WTC11 (cell line): Measurements from ENCODE around the gene SRCIN1. TPM values are rescaled to one million over a fixed set of nuclear protein-coding genes. Genes with fewer than 3 reads are reported as not detected.
A peak's percentile ranks its signal among the peaks of the same experiment; 100 is the strongest.

Experiments used
- ATAC-seq: fragments of 200-7000 bp; cut with Tn5 transposase; 2 replicates; pipeline ENCODE4 v1.10.0; 2021; ENCODE audit warnings: mild to moderate bottlenecking, moderate library complexity
- Bru-seq: library from RNA; stranded (reverse); fragments of 400-500 nt; gene quantifications from one replicate; lab custom pipeline; 2021; lab: Mats Ljungman, UMichigan
- CTCF ChIA-PET: fragments of 300-600 bp; sonication (Branson Sonifier 250); formaldehyde crosslinking; loops from one replicate; lab custom pipeline; 2021; ENCODE audit warnings: antibody characterized with exemption; lab: Charles Lee
- POLR2A ChIA-PET: fragments of 350-600 bp; sonication (Branson Sonifier 250); formaldehyde crosslinking; loops from one replicate; lab custom pipeline; 2021; ENCODE audit warnings: antibody characterized with exemption; lab: Charles Lee
- DNase-seq: peaks from one replicate; pipeline ENCODE4 v3.0.0; 2021; ENCODE audit warnings: low spot score
- H3K27ac Mint-ChIP-seq: 2 replicates; pipeline ENCODE4 v1.8.0; 2021; ENCODE audit warnings: mixed read lengths
- H3K27me3 Mint-ChIP-seq: 2 replicates; pipeline ENCODE4 v1.8.0; 2021; ENCODE audit warnings: low read depth, mild to moderate bottlenecking, moderate library complexity, mixed read lengths
- H3K36me3 Mint-ChIP-seq: 2 replicates; pipeline ENCODE4 v1.8.0; 2021; ENCODE audit warnings: mixed read lengths
- H3K4me1 Mint-ChIP-seq: 2 replicates; pipeline ENCODE4 v1.8.0; 2022; ENCODE audit warnings: mixed read lengths
- H3K4me3 Mint-ChIP-seq: 2 replicates; pipeline ENCODE4 v1.8.0; 2021; ENCODE audit warnings: mild to moderate bottlenecking, moderate library complexity, mixed read lengths
- H3K9me3 Mint-ChIP-seq: 2 replicates; pipeline ENCODE4 v1.8.0; 2021; ENCODE audit warnings: mixed read lengths
- ATF1 ChIP-seq: sonication (generic); formaldehyde crosslinking; IDR thresholded peaks from 2 replicates; pipeline ENCODE4 v1.8.1; 2023; ENCODE audit warnings: mild to moderate bottlenecking, moderate library complexity, missing genetic modification reagents
- CREB1 ChIP-seq: sonication (generic); formaldehyde crosslinking; IDR thresholded peaks from 2 replicates; pipeline ENCODE4 v1.8.0; 2023; ENCODE audit warnings: mild to moderate bottlenecking, missing genetic modification reagents
- CREM ChIP-seq: sonication (generic); formaldehyde crosslinking; IDR thresholded peaks from 2 replicates; pipeline ENCODE4 v1.8.1; 2022; ENCODE audit warnings: mild to moderate bottlenecking, missing genetic modification reagents, moderate library complexity
- ESRRA ChIP-seq: sonication (generic); formaldehyde crosslinking; IDR thresholded peaks from 2 replicates; pipeline ENCODE4 v1.8.1; 2022; ENCODE audit warnings: mild to moderate bottlenecking, missing genetic modification reagents, borderline replicate concordance
- FOXJ3 ChIP-seq: sonication (generic); formaldehyde crosslinking; IDR thresholded peaks from 2 replicates; pipeline ENCODE4 v1.9.0; 2021; ENCODE audit warnings: missing genetic modification reagents, mild to moderate bottlenecking, borderline replicate concordance
- IRF2 ChIP-seq: sonication (generic); formaldehyde crosslinking; IDR thresholded peaks from 2 replicates; pipeline ENCODE4 v1.8.0; 2022; ENCODE audit warnings: low read depth, missing genetic modification reagents, borderline replicate concordance
- JAZF1 ChIP-seq: fragments of 250-450 bp; sonication (Bioruptor Pico); IDR thresholded peaks from 2 replicates; pipeline ENCODE4 v1.9.0; 2021; ENCODE audit warnings: moderate library complexity, mild to moderate bottlenecking, inconsistent platforms
- NR3C1 ChIP-seq: sonication (generic); formaldehyde crosslinking; conservative IDR thresholded peaks from 2 replicates; pipeline ENCODE4 v1.8.1; 2023; ENCODE audit warnings: low read depth, mild to moderate bottlenecking, missing genetic modification reagents
- RELA ChIP-seq: sonication (generic); formaldehyde crosslinking; IDR thresholded peaks from 2 replicates; pipeline ENCODE4 v1.8.1; 2022; ENCODE audit warnings: missing genetic modification reagents, mild to moderate bottlenecking, borderline replicate concordance
- ZNF121 ChIP-seq: sonication (generic); formaldehyde crosslinking; IDR thresholded peaks from 2 replicates; pipeline ENCODE4 v1.8.0; 2023; ENCODE audit warnings: missing genetic modification reagents
- ZNF423 ChIP-seq: fragments of 250-450 bp; sonication (Bioruptor Pico); IDR thresholded peaks from 2 replicates; pipeline ENCODE4 v2.1.2; 2022; ENCODE audit warnings: mild to moderate bottlenecking, moderate library complexity
- long read RNA-seq, 3 experiments: library from RNA in 1 of 3; library from capped mRNA in 1 of 3; library from polyadenylated mRNA in 1 of 3; unstranded in 2 of 3; stranded (forward) in 1 of 3; transcript quantifications; one replicate each; pipeline ENCODE4 v2.0.0, GENCODE V29; 2021
- total RNA-seq: library from RNA; stranded (reverse); gene quantifications from 3 replicates; pipeline ENCODE4 v1.2.3, GENCODE V29; 2021
- TF ChIP-seq, protein P1 (sequence below): sonication (generic); formaldehyde crosslinking; IDR thresholded peaks from 2 replicates; pipeline ENCODE4 v1.8.0; 2022; ENCODE audit warnings: mild to moderate bottlenecking, missing genetic modification reagents
- TF ChIP-seq, protein P2 (sequence below): sonication (generic); formaldehyde crosslinking; IDR thresholded peaks from 2 replicates; pipeline ENCODE4 v1.8.1; 2022; ENCODE audit warnings: mild to moderate bottlenecking, moderate library complexity, missing genetic modification reagents
- TF ChIP-seq, protein P3 (sequence below): sonication (generic); formaldehyde crosslinking; IDR thresholded peaks from 2 replicates; pipeline ENCODE4 v1.8.0; 2023; ENCODE audit warnings: missing genetic modification reagents
- TF ChIP-seq, protein P4 (sequence below): sonication (generic); formaldehyde crosslinking; IDR thresholded peaks from 2 replicates; pipeline ENCODE4 v1.8.0; 2023; ENCODE audit warnings: missing genetic modification reagents, mild to moderate bottlenecking, borderline replicate concordance
- TF ChIP-seq, protein P5 (sequence below): fragments of 250-450 bp; sonication (Bioruptor Pico); IDR thresholded peaks from 2 replicates; pipeline ENCODE4 v1.9.0; 2021; ENCODE audit warnings: moderate library complexity, mild to moderate bottlenecking, inconsistent platforms, borderline replicate concordance
- TF ChIP-seq, protein P6 (sequence below): sonication (generic); formaldehyde crosslinking; IDR thresholded peaks from 2 replicates; pipeline ENCODE4 v1.8.0; 2022; ENCODE audit warnings: mild to moderate bottlenecking, missing genetic modification reagents
- TF ChIP-seq, protein P7 (sequence below): fragments of 250-450 bp; sonication (Bioruptor Pico); IDR thresholded peaks from 2 replicates; pipeline ENCODE4 v1.9.0; 2021; ENCODE audit warnings: mild to moderate bottlenecking

SRCIN1 gene, protein sequence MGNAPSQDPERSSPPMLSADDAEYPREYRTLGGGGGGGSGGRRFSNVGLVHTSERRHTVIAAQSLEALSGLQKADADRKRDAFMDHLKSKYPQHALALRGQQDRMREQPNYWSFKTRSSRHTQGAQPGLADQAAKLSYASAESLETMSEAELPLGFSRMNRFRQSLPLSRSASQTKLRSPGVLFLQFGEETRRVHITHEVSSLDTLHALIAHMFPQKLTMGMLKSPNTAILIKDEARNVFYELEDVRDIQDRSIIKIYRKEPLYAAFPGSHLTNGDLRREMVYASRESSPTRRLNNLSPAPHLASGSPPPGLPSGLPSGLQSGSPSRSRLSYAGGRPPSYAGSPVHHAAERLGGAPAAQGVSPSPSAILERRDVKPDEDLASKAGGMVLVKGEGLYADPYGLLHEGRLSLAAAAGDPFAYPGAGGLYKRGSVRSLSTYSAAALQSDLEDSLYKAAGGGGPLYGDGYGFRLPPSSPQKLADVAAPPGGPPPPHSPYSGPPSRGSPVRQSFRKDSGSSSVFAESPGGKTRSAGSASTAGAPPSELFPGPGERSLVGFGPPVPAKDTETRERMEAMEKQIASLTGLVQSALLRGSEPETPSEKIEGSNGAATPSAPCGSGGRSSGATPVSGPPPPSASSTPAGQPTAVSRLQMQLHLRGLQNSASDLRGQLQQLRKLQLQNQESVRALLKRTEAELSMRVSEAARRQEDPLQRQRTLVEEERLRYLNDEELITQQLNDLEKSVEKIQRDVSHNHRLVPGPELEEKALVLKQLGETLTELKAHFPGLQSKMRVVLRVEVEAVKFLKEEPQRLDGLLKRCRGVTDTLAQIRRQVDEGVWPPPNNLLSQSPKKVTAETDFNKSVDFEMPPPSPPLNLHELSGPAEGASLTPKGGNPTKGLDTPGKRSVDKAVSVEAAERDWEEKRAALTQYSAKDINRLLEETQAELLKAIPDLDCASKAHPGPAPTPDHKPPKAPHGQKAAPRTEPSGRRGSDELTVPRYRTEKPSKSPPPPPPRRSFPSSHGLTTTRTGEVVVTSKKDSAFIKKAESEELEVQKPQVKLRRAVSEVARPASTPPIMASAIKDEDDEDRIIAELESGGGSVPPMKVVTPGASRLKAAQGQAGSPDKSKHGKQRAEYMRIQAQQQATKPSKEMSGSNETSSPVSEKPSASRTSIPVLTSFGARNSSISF
- total RNA-seq (10.7 to 17.3 TPM (median 11.1 TPM) in 3 replicates), Bru-seq, nascent RNA (percentile 43 among the genes with signal in this experiment)
- long read RNA-seq, experiment 1, partial matches to known transcripts, result 2 of 6 reads
- long read RNA-seq, experiment 1, other reads (novel, unspliced or antisense), result 4 of 6 reads
- long read RNA-seq, experiment 2, partial matches to known transcripts, result 1 of 4 reads
- long read RNA-seq, experiment 2, other reads (novel, unspliced or antisense), result 3 of 4 reads
- long read RNA-seq, experiment 3, result 0 reads

DNA sequence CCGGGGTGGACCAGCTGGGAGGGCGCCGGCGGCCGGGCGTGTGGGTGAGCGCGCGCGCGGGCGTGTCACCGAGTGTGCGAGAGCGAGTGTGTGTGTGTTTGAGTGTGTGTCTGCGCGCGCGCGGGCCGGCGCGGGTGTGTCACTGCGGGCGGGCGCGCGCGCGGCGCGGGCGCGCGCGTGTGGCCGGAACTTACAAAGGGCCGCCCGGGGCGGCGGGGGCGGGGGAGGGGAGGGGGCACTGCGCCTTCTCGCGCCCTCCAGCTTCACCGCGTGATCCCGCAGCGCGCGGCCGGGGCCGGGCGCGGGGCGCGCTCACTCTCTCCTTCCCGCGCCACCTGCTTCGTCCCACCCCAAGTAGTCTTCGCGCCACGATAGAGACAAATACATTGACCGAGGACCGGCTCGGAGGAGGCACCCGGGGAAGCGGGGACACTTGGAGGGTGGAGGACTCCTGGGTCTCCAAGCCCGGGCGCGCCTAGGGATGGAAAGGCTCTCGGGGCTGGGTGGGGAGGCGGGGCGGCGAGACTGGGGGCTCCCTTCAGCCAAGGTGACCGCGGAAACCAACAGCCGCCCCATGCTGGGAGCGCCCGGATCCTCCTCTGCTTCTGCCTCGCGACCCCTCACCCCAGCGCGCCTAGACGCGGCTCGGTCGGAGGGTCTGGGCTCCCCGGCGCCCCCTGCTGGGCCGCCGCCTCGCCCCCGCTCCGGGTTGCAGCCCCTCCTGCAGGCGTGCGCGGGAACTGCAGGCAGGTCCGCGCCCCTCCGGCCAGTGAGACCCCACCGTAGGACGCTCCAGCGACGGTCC, at the start of gene SRCIN1:
Gene SRCIN1 (minus strand): TSS at position 112 of the 805 bp plus-strand sequence. CDS start 247 bp downstream, outside the sequence.
- Mint-ChIP-seq H3K27me3 (peaks cover 44% of the 10 kb centered on the region), H3K36me3 (no peaks in the 10 kb centered on the region), H3K4me3 (peak within 1 kb of the TSS; percentile 71), H3K9me3 (no peaks in the 10 kb centered on the region), H3K27ac (no peak within 1 kb of the TSS), H3K4me1 (peaks cover 72% of the 10 kb centered on the region)
- ChIA-PET CTCF (interaction anchor here (0.6 to 27.2 kb wide), 20 partner anchors 8 to 155 kb away, joined by 3 to 727 read pairs (median 5); partner anchors contain the start of gene EPOP), POLR2A (interaction anchor here (0.5 to 0.9 kb wide), 2 partner anchors 34 to 48 kb away, joined by 3 read pairs; no protein-coding TSS in a partner anchor)
- peak; percentile 5 for ATAC-seq
- peak; percentile 74 for DNase-seq
- TF ChIP-seq CREB1, result no peak
- TF ChIP-seq ZNF423 (CRISPR knock-in tag), result peak; percentile 27; the same call in 1 of the 2 replicates
- TF ChIP-seq JAZF1 (CRISPR knock-in tag), result no peak
- no peak for TF ChIP-seq IRF2 (CRISPR knock-in tag)
- no peak for TF ChIP-seq NR3C1 (CRISPR knock-in tag)
- TF ChIP-seq, protein P1, sequence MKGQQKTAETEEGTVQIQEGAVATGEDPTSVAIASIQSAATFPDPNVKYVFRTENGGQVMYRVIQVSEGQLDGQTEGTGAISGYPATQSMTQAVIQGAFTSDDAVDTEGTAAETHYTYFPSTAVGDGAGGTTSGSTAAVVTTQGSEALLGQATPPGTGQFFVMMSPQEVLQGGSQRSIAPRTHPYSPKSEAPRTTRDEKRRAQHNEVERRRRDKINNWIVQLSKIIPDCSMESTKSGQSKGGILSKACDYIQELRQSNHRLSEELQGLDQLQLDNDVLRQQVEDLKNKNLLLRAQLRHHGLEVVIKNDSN (CRISPR knock-in tag), result no peak
- no peak for TF ChIP-seq CREM (CRISPR knock-in tag)
- no peak for TF ChIP-seq RELA (CRISPR knock-in tag)
- no peak for TF ChIP-seq FOXJ3 (CRISPR knock-in tag)
- TF ChIP-seq, protein P2, sequence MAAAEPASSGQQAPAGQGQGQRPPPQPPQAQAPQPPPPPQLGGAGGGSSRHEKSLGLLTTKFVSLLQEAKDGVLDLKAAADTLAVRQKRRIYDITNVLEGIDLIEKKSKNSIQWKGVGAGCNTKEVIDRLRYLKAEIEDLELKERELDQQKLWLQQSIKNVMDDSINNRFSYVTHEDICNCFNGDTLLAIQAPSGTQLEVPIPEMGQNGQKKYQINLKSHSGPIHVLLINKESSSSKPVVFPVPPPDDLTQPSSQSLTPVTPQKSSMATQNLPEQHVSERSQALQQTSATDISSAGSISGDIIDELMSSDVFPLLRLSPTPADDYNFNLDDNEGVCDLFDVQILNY (CRISPR knock-in tag), result 0 out of 2 replicates have a peak, but pooled peaks have one; percentile 39
- TF ChIP-seq ATF1, result no peak
- TF ChIP-seq, protein P3, sequence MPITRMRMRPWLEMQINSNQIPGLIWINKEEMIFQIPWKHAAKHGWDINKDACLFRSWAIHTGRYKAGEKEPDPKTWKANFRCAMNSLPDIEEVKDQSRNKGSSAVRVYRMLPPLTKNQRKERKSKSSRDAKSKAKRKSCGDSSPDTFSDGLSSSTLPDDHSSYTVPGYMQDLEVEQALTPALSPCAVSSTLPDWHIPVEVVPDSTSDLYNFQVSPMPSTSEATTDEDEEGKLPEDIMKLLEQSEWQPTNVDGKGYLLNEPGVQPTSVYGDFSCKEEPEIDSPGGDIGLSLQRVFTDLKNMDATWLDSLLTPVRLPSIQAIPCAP (CRISPR knock-in tag), result no peak
- TF ChIP-seq, protein P4, sequence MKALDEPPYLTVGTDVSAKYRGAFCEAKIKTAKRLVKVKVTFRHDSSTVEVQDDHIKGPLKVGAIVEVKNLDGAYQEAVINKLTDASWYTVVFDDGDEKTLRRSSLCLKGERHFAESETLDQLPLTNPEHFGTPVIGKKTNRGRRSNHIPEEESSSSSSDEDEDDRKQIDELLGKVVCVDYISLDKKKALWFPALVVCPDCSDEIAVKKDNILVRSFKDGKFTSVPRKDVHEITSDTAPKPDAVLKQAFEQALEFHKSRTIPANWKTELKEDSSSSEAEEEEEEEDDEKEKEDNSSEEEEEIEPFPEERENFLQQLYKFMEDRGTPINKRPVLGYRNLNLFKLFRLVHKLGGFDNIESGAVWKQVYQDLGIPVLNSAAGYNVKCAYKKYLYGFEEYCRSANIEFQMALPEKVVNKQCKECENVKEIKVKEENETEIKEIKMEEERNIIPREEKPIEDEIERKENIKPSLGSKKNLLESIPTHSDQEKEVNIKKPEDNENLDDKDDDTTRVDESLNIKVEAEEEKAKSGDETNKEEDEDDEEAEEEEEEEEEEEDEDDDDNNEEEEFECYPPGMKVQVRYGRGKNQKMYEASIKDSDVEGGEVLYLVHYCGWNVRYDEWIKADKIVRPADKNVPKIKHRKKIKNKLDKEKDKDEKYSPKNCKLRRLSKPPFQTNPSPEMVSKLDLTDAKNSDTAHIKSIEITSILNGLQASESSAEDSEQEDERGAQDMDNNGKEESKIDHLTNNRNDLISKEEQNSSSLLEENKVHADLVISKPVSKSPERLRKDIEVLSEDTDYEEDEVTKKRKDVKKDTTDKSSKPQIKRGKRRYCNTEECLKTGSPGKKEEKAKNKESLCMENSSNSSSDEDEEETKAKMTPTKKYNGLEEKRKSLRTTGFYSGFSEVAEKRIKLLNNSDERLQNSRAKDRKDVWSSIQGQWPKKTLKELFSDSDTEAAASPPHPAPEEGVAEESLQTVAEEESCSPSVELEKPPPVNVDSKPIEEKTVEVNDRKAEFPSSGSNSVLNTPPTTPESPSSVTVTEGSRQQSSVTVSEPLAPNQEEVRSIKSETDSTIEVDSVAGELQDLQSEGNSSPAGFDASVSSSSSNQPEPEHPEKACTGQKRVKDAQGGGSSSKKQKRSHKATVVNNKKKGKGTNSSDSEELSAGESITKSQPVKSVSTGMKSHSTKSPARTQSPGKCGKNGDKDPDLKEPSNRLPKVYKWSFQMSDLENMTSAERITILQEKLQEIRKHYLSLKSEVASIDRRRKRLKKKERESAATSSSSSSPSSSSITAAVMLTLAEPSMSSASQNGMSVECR (CRISPR knock-in tag), result peak; percentile 24; the same call in 1 of the 2 replicates
- TF ChIP-seq, protein P5, sequence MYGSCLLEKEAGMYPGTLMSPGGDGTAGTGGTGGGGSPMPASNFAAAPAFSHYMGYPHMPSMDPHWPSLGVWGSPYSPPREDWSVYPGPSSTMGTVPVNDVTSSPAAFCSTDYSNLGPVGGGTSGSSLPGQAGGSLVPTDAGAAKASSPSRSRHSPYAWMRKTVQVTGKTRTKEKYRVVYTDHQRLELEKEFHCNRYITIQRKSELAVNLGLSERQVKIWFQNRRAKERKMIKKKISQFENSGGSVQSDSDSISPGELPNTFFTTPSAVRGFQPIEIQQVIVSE (CRISPR knock-in tag), result no peak
- TF ChIP-seq ZNF121 (CRISPR knock-in tag), result 0 out of 2 replicates have a peak, but pooled peaks have one; percentile 49
- TF ChIP-seq, protein P6, sequence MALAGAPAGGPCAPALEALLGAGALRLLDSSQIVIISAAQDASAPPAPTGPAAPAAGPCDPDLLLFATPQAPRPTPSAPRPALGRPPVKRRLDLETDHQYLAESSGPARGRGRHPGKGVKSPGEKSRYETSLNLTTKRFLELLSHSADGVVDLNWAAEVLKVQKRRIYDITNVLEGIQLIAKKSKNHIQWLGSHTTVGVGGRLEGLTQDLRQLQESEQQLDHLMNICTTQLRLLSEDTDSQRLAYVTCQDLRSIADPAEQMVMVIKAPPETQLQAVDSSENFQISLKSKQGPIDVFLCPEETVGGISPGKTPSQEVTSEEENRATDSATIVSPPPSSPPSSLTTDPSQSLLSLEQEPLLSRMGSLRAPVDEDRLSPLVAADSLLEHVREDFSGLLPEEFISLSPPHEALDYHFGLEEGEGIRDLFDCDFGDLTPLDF, result no peak
- TF ChIP-seq, protein P7, sequence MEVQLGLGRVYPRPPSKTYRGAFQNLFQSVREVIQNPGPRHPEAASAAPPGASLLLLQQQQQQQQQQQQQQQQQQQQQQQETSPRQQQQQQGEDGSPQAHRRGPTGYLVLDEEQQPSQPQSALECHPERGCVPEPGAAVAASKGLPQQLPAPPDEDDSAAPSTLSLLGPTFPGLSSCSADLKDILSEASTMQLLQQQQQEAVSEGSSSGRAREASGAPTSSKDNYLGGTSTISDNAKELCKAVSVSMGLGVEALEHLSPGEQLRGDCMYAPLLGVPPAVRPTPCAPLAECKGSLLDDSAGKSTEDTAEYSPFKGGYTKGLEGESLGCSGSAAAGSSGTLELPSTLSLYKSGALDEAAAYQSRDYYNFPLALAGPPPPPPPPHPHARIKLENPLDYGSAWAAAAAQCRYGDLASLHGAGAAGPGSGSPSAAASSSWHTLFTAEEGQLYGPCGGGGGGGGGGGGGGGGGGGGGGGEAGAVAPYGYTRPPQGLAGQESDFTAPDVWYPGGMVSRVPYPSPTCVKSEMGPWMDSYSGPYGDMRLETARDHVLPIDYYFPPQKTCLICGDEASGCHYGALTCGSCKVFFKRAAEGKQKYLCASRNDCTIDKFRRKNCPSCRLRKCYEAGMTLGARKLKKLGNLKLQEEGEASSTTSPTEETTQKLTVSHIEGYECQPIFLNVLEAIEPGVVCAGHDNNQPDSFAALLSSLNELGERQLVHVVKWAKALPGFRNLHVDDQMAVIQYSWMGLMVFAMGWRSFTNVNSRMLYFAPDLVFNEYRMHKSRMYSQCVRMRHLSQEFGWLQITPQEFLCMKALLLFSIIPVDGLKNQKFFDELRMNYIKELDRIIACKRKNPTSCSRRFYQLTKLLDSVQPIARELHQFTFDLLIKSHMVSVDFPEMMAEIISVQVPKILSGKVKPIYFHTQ (CRISPR knock-in tag), result peak; percentile 62; the same call in 1 of the 2 replicates
- TF ChIP-seq ESRRA, result no peak
